Large intestine (tissue), 12 donors: Measurements from ENCODE around the gene CCDC182. TPM values are rescaled to one million over a fixed set of nuclear protein-coding genes. Genes with fewer than 3 reads are reported as not detected.

Experiments
- DNase-seq, 2 donors: peaks; one replicate each; pipeline versions ENCODE4 v3.0.0 to v3.0.0-alpha.2; 2013
- H3K27ac ChIP-seq: one replicate; pipeline ENCODE4 v1.5.1; 2013; ENCODE audit warnings: low read length
- H3K27me3 ChIP-seq: 2 replicates; pipeline ENCODE4 v1.6.1; 2013; ENCODE audit warnings: low read length; ENCODE audit not compliant: control insufficient read depth, insufficient read depth
- H3K36me3 ChIP-seq: 2 replicates; pipeline ENCODE4 v1.6.1; 2013; ENCODE audit warnings: low read length; ENCODE audit not compliant: control insufficient read depth, insufficient read depth
- H3K4me1 ChIP-seq: one replicate; pipeline ENCODE4 v1.6.1; 2013; ENCODE audit warnings: low read length; ENCODE audit not compliant: control insufficient read depth, insufficient read depth
- H3K4me3 ChIP-seq: one replicate; pipeline ENCODE4 v1.5.1; 2013; ENCODE audit warnings: low read length
- H3K9me3 ChIP-seq: one replicate; pipeline ENCODE4 v1.6.1; 2013; ENCODE audit warnings: mild to moderate bottlenecking, low read depth, low read length, moderate library complexity; ENCODE audit not compliant: control insufficient read depth
- WGBS: methylation state at CpG from one replicate; pipeline ENCODE4 v1.1.5; 2013; ENCODE audit warnings: low lambda C conversion rate; ENCODE audit not compliant: insufficient coverage; 5-methylcytosine and 5-hydroxymethylcytosine counted together
- long read RNA-seq, 11 donors: transcript quantifications; one replicate each; lab custom pipeline, GENCODE V29; 2026
- polyA plus RNA-seq: library from polyadenylated mRNA; unstranded; fragments of 120-200 nt; gene quantifications from one replicate; pipeline ENCODE4 v1.2.1, GENCODE V29; 2013

The CCDC182 gene
- not detected for polyA plus RNA-seq
- long read RNA-seq, donor 1 = 0 reads
- long read RNA-seq, donor 2 = 0 reads
- long read RNA-seq, donor 3 = 0 reads
- long read RNA-seq, donor 4 = 0 reads
- long read RNA-seq, donor 5 = 0 reads
- long read RNA-seq, donor 6 = 0 reads
- long read RNA-seq, donor 7 = 0 reads
- long read RNA-seq, donor 8 = 0 reads
- long read RNA-seq, donor 9 = 0 reads
- long read RNA-seq, donor 10 = 0 reads
- long read RNA-seq, donor 11 = 0 reads

DNA sequence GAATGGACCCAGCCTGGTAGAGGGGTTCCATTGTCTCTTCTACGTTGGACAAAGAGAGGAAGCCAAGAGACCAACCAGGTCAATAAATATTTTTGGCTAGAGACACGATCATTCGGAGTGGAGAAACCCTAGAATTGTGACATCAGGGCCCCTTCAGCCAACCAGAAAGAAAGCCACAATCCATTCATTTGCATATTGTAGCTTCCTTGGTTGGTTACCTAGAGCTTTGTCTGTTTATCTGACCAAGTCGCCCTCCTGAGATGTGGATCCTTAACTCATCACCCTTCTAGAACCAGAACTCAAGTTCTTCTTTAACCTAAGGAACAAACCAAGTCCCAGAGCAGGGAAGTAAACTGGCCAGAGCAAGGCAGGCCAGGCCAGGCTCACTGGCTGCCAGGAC, at the start of gene CCDC182:
CCDC182 (minus strand) TSS at position 58 of the 400 bp plus-strand sequence; CDS start at position 31, 27 bp downstream.
- Histone ChIP-seq H3K4me1 (no peaks in the 10 kb centered on the region), H3K4me3 (no peak within 1 kb of the TSS), H3K27me3 (peaks cover 3% of the 10 kb centered on the region), H3K36me3 (no peaks in the 10 kb centered on the region), H3K27ac (no peak within 1 kb of the TSS), H3K9me3 (no peaks in the 10 kb centered on the region)
- no CpG with 5 or more reads among the region's 4 CpGs for whole genome bisulfite sequencing
- no peak for DNase-seq

GRCh38 chr17:57794841-57795240, 49.7 kb upstream of the CCDC182 start:
- no peak overlapping the region for H3K4me3 ChIP-seq
- H3K27me3 ChIP-seq = peaks cover 2% of the 10 kb centered on the region
- WGBS = 61% methylated on average over 2 of the region's 2 CpGs
- H3K4me1 ChIP-seq = no peaks in the 10 kb centered on the region
- no peak for DNase-seq
- H3K36me3 ChIP-seq = no peaks in the 10 kb centered on the region
- H3K9me3 ChIP-seq = no peaks in the 10 kb centered on the region
- no peak overlapping the region for H3K27ac ChIP-seq

DNA sequence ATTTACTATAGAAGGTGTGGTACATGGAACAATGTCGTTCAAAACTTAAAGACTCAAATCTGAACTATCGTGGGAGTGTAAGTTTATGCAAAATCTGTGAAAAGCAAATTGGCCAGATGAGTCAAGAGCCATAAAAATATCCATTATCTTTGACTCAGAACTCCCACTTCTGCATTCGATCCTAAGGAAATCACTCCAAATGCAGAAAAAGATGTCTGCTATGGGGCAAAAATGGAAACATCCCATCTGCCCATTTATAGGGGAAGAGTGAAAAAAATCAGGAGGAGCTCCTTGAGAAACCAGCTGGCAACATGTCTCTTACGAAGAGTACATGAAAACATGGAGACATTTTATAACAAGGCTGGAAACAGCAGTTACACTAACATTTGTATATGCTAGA, 43.6 kb upstream of the CCDC182 start:
- no peak overlapping the region for H3K4me3 ChIP-seq
- no peaks in the 10 kb centered on the region for H3K36me3 ChIP-seq
- DNase-seq = no peak
- H3K27me3 ChIP-seq = peaks cover 35% of the 10 kb centered on the region
- WGBS = 73% methylated on average over 3 of the region's 4 CpGs
- H3K9me3 ChIP-seq = no peaks in the 10 kb centered on the region
- no peaks in the 10 kb centered on the region for H3K4me1 ChIP-seq
- no peak overlapping the region for H3K27ac ChIP-seq

GRCh38 chr17:57785022-57785421, 39.9 kb upstream of the CCDC182 start:
- WGBS = 60% methylated on average over 2 of the region's 7 CpGs
- H3K9me3 ChIP-seq = no peaks in the 10 kb centered on the region
- H3K27me3 ChIP-seq = peaks cover 44% of the 10 kb centered on the region
- peaks cover 10% of the 10 kb centered on the region for H3K4me1 ChIP-seq
- DNase-seq = peak in 1 of 2 donors; percentile 24
- no peak overlapping the region for H3K4me3 ChIP-seq
- no peak overlapping the region for H3K27ac ChIP-seq
- no peaks in the 10 kb centered on the region for H3K36me3 ChIP-seq

DNA sequence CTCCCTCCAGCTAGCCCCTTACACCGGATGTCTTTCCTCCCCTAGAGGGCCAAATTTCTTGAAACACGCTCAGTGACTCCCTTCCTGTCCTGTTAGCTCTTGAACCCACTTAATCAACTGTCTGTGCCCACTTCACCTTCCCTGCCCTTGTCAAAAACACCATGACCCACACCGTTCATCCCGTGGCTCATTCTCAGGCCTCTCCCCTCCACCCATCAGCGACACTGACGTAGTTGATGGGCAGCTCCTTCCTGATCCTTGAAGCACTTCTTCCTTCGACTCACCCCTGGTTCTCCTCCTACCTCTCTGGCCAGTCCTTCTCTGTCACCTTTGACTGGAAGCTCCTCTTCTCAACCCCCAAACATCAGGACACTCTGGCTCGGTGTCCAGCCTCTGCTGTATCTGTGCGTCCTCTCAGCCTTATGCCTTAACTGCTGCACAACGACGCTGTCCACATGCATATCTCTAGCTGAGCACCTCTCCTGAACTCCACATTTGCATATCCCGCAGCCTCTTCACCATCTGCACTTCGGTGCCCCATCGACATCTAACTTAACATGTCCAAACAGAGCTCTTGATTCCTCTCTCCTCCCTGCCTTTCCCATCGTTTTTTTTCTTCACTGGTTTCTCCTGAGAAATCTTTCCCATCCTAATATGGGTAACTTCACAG, 39.3 kb upstream of the CCDC182 start:
- 51% methylated on average over 7 of the region's 15 CpGs for WGBS
- no peak overlapping the region for H3K27ac ChIP-seq
- no peak for DNase-seq
- no peak overlapping the region for H3K4me3 ChIP-seq
- H3K9me3 ChIP-seq = no peaks in the 10 kb centered on the region
- no peaks in the 10 kb centered on the region for H3K36me3 ChIP-seq
- peaks cover 37% of the 10 kb centered on the region for H3K27me3 ChIP-seq
- H3K4me1 ChIP-seq = peaks cover 10% of the 10 kb centered on the region

GRCh38 chr17:57783338-57783742, 38.2 kb upstream of the CCDC182 start:
- Histone ChIP-seq H3K4me1 (peaks cover 10% of the 10 kb centered on the region), H3K4me3 (no peak overlapping the region), H3K27ac (no peak overlapping the region), H3K9me3 (no peaks in the 10 kb centered on the region), H3K36me3 (no peaks in the 10 kb centered on the region), H3K27me3 (peaks cover 34% of the 10 kb centered on the region)
- no CpG with 5 or more reads among the region's 25 CpGs for WGBS
- DNase-seq = peak; percentile 49 to 51

DNA sequence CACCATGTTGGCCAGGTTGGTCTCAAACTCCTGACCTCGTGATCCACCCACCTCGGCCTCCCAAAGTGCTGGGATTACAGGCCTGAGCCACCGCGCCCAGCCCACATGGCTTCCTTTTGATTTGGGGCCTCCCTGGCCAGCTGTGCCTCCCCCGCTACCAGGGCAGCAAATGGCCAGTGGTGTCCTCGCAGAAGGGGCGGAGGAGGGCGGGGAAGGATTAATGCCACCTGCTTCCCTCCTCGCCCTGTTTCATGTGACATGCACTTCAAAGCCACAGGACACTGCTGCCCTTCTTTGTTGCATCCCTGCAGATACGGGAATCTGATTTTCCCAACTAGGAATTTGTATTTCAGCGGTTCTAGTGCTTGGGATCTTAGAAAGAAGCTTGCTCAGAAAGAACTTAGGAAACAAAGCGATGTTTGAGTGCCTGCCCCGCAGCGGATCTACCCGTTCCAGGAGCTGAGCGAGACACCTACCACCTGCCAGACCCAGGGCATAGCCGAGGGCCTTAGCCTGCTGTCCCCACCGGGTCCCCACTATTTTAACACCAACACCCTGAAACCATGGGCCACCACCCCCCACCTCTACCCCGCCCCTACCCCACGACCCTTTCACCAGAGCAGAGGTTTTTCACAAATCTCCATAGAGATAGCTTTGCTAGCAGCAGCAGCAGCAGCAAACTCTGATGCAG, 37.7 kb upstream of the CCDC182 start:
- Histone ChIP-seq H3K4me3 (no peak overlapping the region), H3K9me3 (no peaks in the 10 kb centered on the region), H3K36me3 (no peaks in the 10 kb centered on the region), H3K4me1 (peaks cover 10% of the 10 kb centered on the region), H3K27ac (no peak overlapping the region), H3K27me3 (peaks cover 28% of the 10 kb centered on the region)
- DNase-seq = no peak
- no CpG with 5 or more reads among the region's 20 CpGs for WGBS

- Histone ChIP-seq H3K9me3 (no peaks in the 10 kb centered on the region), H3K36me3 (no peaks in the 10 kb centered on the region), H3K27me3 (peaks cover 26% of the 10 kb centered on the region), H3K4me3 (no peak overlapping the region), H3K27ac (no peak overlapping the region), H3K4me1 (peaks cover 10% of the 10 kb centered on the region)
- peak in 1 of 2 donors; percentile 10 for DNase-seq
- WGBS = no CpG with 5 or more reads among the region's 6 CpGs
Measured at GRCh38 chr17:57782062-57782490, 37.0 kb upstream of the CCDC182 start.

GRCh38 chr17:57781386-57782061, 36.4 kb upstream of the CCDC182 start:
- Histone ChIP-seq H3K36me3 (no peaks in the 10 kb centered on the region), H3K27ac (no peak overlapping the region), H3K4me3 (no peak overlapping the region), H3K4me1 (peaks cover 10% of the 10 kb centered on the region), H3K27me3 (peaks cover 28% of the 10 kb centered on the region), H3K9me3 (no peaks in the 10 kb centered on the region)
- no peak for DNase-seq
- 90% methylated on average over 2 of the region's 11 CpGs for WGBS

DNA sequence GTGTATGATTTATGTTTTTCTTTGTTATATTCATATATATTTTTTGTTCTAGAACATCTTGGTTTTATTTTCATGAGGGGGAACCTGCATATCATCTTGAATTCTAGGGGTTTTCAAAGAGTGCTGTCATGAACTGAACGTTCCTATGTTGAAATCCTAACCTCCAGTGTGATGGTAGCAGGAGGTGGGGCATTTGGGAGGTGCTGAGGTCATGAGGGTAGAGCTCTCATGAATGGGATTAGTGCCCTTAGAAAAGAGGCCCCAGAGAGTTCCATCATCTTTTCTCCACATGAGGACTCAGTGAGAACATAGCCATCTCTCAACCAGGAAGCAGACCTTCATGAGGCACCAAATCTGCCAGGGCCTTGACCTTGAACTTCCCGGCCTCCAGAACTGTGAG, 34.6 kb upstream of the CCDC182 start:
- Histone ChIP-seq H3K27ac (no peak overlapping the region), H3K27me3 (peaks cover 35% of the 10 kb centered on the region), H3K36me3 (no peaks in the 10 kb centered on the region), H3K4me1 (peaks cover 10% of the 10 kb centered on the region), H3K4me3 (no peak overlapping the region), H3K9me3 (no peaks in the 10 kb centered on the region)
- DNase-seq = no peak
- no CpG with 5 or more reads among the region's 2 CpGs for WGBS
